GM18868 (cell line): ENCODE measurements around the gene GPR6.

Experiments
- ATAC-seq: cut with Tn5 transposase; IDR thresholded peaks from one replicate; pipeline ENCODE4 v1.9.1; 2021; ENCODE audit warnings: mild to moderate bottlenecking, moderate library complexity; ENCODE audit not compliant: unreplicated experiment

The GPR6 gene

DNA sequence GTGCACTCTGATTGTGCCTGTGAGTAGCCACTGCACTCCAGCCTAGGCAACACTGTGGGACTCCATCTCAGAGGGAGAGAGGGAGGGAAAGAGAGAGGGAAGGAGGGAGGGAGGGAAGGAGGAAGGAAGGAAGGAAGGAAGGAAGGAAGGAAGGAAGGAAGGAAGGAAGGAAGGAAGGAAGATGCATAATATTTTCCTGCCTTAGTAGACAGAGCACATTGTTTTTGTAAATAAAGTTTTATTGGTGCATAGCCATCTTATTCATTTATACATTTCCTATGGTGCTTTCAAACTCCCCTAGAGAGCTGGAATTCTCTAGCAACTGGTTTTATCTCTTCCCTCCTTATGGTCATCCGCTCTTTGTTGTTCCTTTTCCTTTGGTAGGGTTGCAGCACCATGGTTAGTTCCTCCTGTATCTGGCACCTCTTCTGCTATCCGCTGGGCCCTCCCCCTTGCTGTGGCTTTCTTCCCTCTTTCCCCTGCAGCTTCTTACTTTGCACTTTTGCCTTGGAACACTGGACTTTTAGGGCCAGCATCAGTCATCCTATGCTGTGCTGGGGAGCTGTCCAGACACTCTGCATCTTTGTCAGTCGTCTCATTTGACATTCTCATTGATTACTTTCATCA is 20.2 kb downstream of the GPR6 start:
- no peak for ATAC-seq

DNA sequence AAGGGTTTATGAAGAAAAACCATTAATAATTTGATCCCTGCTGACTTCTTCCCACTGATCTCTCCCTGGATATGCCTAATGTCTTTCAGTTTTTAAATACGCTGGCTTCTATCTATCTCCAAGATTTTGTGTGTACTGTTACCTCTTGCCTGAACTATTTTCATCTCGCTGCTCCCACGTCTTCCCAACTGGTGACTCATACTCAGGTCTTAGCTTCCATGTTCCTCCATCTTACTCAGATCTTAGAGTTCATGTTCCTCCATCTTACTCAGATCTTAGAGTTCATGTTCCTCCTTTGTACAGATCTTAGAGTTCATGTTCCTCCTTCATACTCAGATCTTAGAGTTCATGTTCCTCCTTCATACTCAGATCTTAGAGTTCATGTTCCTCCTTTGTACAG is 21.6 kb downstream of the GPR6 start:
- no peak for ATAC-seq

DNA sequence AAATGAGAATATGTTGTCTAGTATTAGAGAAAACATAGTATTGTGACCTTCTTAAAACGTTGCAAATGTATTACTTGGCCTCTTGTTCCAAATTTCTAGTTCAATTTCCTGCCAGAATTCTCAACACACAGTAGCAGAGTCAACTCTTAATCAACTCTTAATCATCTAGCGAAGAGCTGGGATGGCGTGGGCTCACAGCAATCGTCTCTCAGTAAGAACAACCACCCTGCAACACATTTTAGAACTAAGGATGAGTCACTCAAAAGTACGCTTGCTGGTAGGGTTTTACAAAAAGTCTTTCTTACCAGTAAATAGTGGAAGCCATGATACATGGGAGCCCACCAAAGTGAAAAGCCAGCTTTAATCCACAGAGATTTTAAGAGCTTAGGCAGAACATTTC is 24.6 kb downstream of the GPR6 start:
- no peak for ATAC-seq

GRCh38 chr6:110013386-110013785 is 35.3 kb downstream of the GPR6 start:
- ATAC-seq: no peak

- ATAC-seq: no peak
These were observed 37.1 kb downstream of the GPR6 start for GRCh38 chr6:110015206-110015605.

GRCh38 chr6:110017306-110017705 is 39.2 kb downstream of the GPR6 start:
- ATAC-seq: no peak

- ATAC-seq: no peak
These were observed 39.8 kb downstream of the GPR6 start for GRCh38 chr6:110017946-110018345.

- ATAC-seq: no peak
These were observed 40.4 kb downstream of the GPR6 start for GRCh38 chr6:110018486-110018885.

GRCh38 chr6:110020888-110021287 is 42.8 kb downstream of the GPR6 start:
- ATAC-seq: no peak

DNA sequence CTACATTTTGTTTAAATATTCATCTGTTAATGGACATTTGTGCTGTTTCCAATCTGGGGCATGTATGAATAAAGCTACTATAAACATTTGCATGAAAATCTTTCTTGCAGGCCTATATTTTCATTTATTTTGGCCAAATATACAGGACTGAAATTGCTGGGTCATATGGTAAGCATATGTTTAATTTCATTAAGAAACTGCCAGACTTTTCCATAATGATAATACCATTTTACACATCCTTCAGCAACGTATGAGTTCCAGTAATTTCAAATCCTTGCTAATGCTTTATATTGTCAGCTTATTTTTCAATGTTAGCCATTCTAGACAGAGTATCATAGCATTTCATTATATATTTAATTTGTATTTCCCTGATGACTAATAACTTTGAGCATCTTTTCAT is 51.0 kb downstream of the GPR6 start:
- no peak for ATAC-seq
